ENCODE results near the gene GSK3B. TPM values are rescaled to one million over a fixed set of nuclear protein-coding genes. Genes with fewer than 3 reads are reported as not detected.

Gene GSK3B
- total and polyA plus RNA-seq, 2 experiments from 2014 or later, result 18.1 to 48.8 TPM

DNA sequence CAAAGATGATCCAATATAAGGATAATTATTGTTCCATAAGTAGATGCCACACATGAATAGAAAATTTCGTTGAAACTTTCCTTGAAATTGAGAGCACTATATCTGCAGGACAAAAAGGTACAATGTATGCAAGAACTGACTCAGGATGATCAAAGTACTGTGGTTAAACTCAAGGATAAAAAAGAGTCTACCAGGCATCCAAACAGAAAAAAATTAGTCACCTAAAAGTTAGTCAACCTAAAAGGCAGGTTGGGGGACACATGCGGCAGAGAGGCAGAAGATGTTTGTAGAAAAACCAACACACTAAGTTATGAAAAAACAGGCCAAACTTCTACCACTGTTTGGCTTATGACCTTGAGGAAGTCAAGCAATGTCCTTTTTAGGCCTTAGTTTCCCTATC, 68.7 kb downstream of the GSK3B start:
- Histone ChIP-seq H3K4me1 (ENCODE audit: insufficient read depth) (no peaks in the 10 kb centered on the region), H3K9me2 (replicated peaks; ENCODE audit: insufficient read depth) (no peaks in the 10 kb centered on the region), H3K27ac (no peak overlapping the region), H3K4me2 (no peak overlapping the region), H3K27me3 (no peaks in the 10 kb centered on the region), H3K4me3 (no peak overlapping the region), H3K9me3 (ENCODE audit: low read depth) (no peaks in the 10 kb centered on the region), H4K20me1 (ENCODE audit: insufficient read depth, poor library complexity, severe bottlenecking) (peaks cover 94% of the 10 kb centered on the region), H3K79me2 (peaks cover 99% of the 10 kb centered on the region), H2AFZ (no peak overlapping the region), H3K36me3 (replicated peaks; ENCODE audit: insufficient read depth, low read depth) (no peaks in the 10 kb centered on the region)
- no peak for TF ChIP-seq EZH2phosphoT487 (IDR thresholded peaks at IDR 0.05; ENCODE audit: low read depth, severe bottlenecking, unreplicated experiment)
- TF ChIP-seq, protein P1, sequence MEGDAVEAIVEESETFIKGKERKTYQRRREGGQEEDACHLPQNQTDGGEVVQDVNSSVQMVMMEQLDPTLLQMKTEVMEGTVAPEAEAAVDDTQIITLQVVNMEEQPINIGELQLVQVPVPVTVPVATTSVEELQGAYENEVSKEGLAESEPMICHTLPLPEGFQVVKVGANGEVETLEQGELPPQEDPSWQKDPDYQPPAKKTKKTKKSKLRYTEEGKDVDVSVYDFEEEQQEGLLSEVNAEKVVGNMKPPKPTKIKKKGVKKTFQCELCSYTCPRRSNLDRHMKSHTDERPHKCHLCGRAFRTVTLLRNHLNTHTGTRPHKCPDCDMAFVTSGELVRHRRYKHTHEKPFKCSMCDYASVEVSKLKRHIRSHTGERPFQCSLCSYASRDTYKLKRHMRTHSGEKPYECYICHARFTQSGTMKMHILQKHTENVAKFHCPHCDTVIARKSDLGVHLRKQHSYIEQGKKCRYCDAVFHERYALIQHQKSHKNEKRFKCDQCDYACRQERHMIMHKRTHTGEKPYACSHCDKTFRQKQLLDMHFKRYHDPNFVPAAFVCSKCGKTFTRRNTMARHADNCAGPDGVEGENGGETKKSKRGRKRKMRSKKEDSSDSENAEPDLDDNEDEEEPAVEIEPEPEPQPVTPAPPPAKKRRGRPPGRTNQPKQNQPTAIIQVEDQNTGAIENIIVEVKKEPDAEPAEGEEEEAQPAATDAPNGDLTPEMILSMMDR (IDR thresholded peaks at IDR 0.05; ENCODE audit: poor library complexity), result no peak
- no peak for TF ChIP-seq EZH2 (IDR thresholded peaks at IDR 0.05; ENCODE audit: borderline replicate concordance)
- no peak for DNase-seq (ENCODE audit: low spot score)
- 90% methylated on average over 2 of the region's 2 CpGs for WGBS (ENCODE audit: low lambda C conversion rate, missing lambda C conversion rate)

DNA sequence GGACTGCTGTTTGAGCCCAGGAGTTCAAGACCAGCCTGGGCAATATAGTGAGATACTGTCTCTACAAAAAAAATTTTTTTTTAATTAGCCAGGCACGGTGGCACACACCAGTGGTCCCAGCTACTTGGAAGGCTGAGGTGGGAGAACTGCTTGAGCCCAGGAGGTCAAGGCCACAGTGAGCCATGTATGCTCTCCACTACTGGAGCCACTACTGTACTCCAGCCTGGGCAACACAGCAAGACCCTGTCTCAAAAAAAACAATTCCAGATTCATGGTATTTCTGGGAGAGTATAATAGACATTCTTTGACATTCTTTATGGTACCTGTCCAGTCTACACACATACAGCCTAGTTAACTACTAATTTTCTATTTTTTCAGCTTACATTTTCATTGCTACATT, 70.1 kb downstream of the GSK3B start:
- 100% methylated on average over 1 of the region's 1 CpG for WGBS (ENCODE audit: low lambda C conversion rate, missing lambda C conversion rate)
- Histone ChIP-seq H3K9me3 (ENCODE audit: low read depth) (no peaks in the 10 kb centered on the region), H3K79me2 (peaks cover 99% of the 10 kb centered on the region), H2AFZ (no peak overlapping the region), H3K4me1 (ENCODE audit: insufficient read depth) (no peaks in the 10 kb centered on the region), H3K4me2 (no peak overlapping the region), H3K36me3 (replicated peaks; ENCODE audit: insufficient read depth, low read depth) (no peaks in the 10 kb centered on the region), H3K9me2 (replicated peaks; ENCODE audit: insufficient read depth) (no peaks in the 10 kb centered on the region), H3K4me3 (no peak overlapping the region), H4K20me1 (ENCODE audit: insufficient read depth, poor library complexity, severe bottlenecking) (peaks cover 95% of the 10 kb centered on the region), H3K27me3 (no peaks in the 10 kb centered on the region), H3K27ac (no peak overlapping the region)
- DNase-seq (ENCODE audit: low spot score), result no peak
- TF ChIP-seq EZH2 (IDR thresholded peaks at IDR 0.05; ENCODE audit: borderline replicate concordance) (no peak), EZH2phosphoT487 (IDR thresholded peaks at IDR 0.05; ENCODE audit: low read depth, severe bottlenecking, unreplicated experiment) (no peak)
- TF ChIP-seq, protein P1 (IDR thresholded peaks at IDR 0.05; ENCODE audit: poor library complexity), result no peak

DNA sequence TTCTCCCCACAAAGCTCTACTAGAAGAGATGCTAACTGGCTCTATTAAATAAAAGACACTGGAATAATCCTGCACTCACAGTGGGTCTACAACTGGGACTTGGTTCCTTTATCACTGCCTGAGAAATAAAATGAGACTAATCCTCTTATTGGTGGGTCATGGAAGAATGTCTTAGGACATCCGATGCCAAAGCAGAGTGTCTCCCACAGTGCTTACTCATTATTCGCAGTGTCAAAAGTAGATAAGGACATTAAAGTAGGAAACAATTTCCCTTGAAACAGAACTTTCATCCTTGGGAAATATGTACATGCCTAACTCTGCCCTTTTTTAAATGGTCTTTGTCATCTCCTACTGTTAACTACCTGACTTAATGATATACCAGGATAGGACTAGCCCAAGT, 71.5 kb downstream of the GSK3B start:
- H3K27ac ChIP-seq, result no peak overlapping the region
- H3K4me1 ChIP-seq (ENCODE audit: insufficient read depth), result no peaks in the 10 kb centered on the region
- 91% methylated on average over 2 of the region's 2 CpGs for WGBS (ENCODE audit: low lambda C conversion rate, missing lambda C conversion rate)
- H3K36me3 ChIP-seq (replicated peaks; ENCODE audit: insufficient read depth, low read depth), result no peaks in the 10 kb centered on the region
- no peak for DNase-seq (ENCODE audit: low spot score)
- H3K4me3 ChIP-seq, result no peak overlapping the region
- no peak overlapping the region for H2AFZ ChIP-seq
- TF ChIP-seq EZH2phosphoT487 (IDR thresholded peaks at IDR 0.05; ENCODE audit: low read depth, severe bottlenecking, unreplicated experiment), result no peak
- TF ChIP-seq EZH2 (IDR thresholded peaks at IDR 0.05; ENCODE audit: borderline replicate concordance), result no peak
- TF ChIP-seq, protein P1 (IDR thresholded peaks at IDR 0.05; ENCODE audit: poor library complexity), result no peak
- no peaks in the 10 kb centered on the region for H3K9me2 ChIP-seq (replicated peaks; ENCODE audit: insufficient read depth)
- H3K27me3 ChIP-seq, result no peaks in the 10 kb centered on the region
- no peak overlapping the region for H3K4me2 ChIP-seq
- H3K9me3 ChIP-seq (ENCODE audit: low read depth), result no peaks in the 10 kb centered on the region
- peaks cover 99% of the 10 kb centered on the region for H3K79me2 ChIP-seq
- H4K20me1 ChIP-seq (ENCODE audit: insufficient read depth, poor library complexity, severe bottlenecking), result peaks cover 95% of the 10 kb centered on the region

DNA sequence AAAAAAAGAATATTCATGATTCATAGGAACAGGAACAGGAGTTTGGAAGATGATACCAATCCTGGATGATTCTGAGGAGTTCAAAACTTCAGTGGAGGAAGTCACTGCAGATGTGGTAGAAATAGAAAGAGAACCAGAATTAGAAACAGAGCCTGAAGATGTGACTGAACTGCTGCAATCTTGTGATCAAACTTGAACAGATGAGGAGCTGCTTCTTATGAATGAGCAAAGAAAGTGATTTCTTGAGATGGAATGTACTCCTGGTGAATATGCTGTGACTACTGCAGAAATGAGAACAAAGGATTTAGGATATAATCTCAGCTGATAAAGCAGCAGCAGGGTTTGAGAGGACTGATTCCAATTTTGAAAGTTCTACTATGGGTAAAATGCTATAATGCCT, 72.7 kb downstream of the GSK3B start:
- Histone ChIP-seq H2AFZ (no peak overlapping the region), H3K27ac (no peak overlapping the region), H3K4me3 (no peak overlapping the region), H3K36me3 (replicated peaks; ENCODE audit: insufficient read depth, low read depth) (no peaks in the 10 kb centered on the region), H3K4me2 (no peak overlapping the region), H3K79me2 (peaks cover 99% of the 10 kb centered on the region), H3K9me3 (ENCODE audit: low read depth) (no peaks in the 10 kb centered on the region), H3K27me3 (no peaks in the 10 kb centered on the region), H3K9me2 (replicated peaks; ENCODE audit: insufficient read depth) (no peaks in the 10 kb centered on the region), H4K20me1 (ENCODE audit: insufficient read depth, poor library complexity, severe bottlenecking) (peaks cover 95% of the 10 kb centered on the region), H3K4me1 (ENCODE audit: insufficient read depth) (no peaks in the 10 kb centered on the region)
- TF ChIP-seq EZH2 (IDR thresholded peaks at IDR 0.05; ENCODE audit: borderline replicate concordance), result no peak
- TF ChIP-seq, protein P1 (IDR thresholded peaks at IDR 0.05; ENCODE audit: poor library complexity), result no peak
- no peak for TF ChIP-seq EZH2phosphoT487 (IDR thresholded peaks at IDR 0.05; ENCODE audit: low read depth, severe bottlenecking, unreplicated experiment)
- no peak for DNase-seq (ENCODE audit: low spot score)

Measured in hepatocyte (in vitro differentiated cells).